Sciatic nerve (tissue), 2 donors: Measurements from ENCODE around the gene PFKP. TPM values are rescaled to one million over a fixed set of nuclear protein-coding genes. Genes with fewer than 3 reads are reported as not detected.
"Not testable (repeated sequence)": the region's sequence is repeated elsewhere in the genome, so short reads cannot be mapped to it uniquely, and the experiment has no call there.

Experiments
- ATAC-seq: fragments of 200-7000 bp; cut with Tn5 transposase; one replicate; pipeline ENCODE4 v1.9.1; 2020; ENCODE audit warnings: mild to moderate bottlenecking, moderate library complexity
- DNase-seq: peaks from one replicate; pipeline ENCODE4 v3.0.0-alpha.2; 2020; ENCODE audit warnings: low spot score
- intact Hi-C: fragments of 100-400 bp; cut with DNase I; formaldehyde crosslinking; loops from one replicate; pipeline ENCODE4 v1.14.2; 2022
- total RNA-seq: library from RNA; stranded (reverse); fragmentation: NEBNext Ultra II Directional; extraction: Animal tissue kit (Norgen Biotek cat#: 25700); gene quantifications from one replicate; pipeline ENCODE4 v1.2.1, GENCODE V29; 2021
- donor health status: DM: no; HTN: no; CAD: no.
- donor health status: DM: no; HTN: no; CAD: no.

PFKP gene
- total RNA-seq, 1 donor from 2014 or later = 41.3 TPM

- intact Hi-C loops = no loop called here
- DNase-seq = peak; percentile 55
- no peak for ATAC-seq
These were observed 23.8 kb downstream of the PFKP start for GRCh38 chr10:3090914-3091787.

- ATAC-seq (no peak), DNase-seq (no peak)
- intact Hi-C loops = no loop called here
These were observed 24.6 kb downstream of the PFKP start for GRCh38 chr10:3091921-3092320.

- DNase-seq = no peak
- no peak for ATAC-seq
- intact Hi-C loops = no loop called here
These were observed 26.6 kb downstream of the PFKP start for GRCh38 chr10:3093996-3094395.

GRCh38 chr10:3094609-3095036 lies 27.3 kb downstream of the PFKP start:
- DNase-seq (no peak), ATAC-seq (no peak)
- intact Hi-C loops = no loop called here

GRCh38 chr10:3095373-3096139 lies 28.2 kb downstream of the PFKP start:
- intact Hi-C loops = no loop called here
- DNase-seq = no peak
- ATAC-seq = peak; percentile 89

- intact Hi-C loops = no loop called here
- peak; percentile 9 for ATAC-seq
- DNase-seq = no peak
These were observed 28.8 kb downstream of the PFKP start for GRCh38 chr10:3096149-3096548.

- DNase-seq (no peak), ATAC-seq (no peak)
- intact Hi-C loops = no loop called here
These were observed 29.8 kb downstream of the PFKP start for GRCh38 chr10:3097160-3097559.

GRCh38 chr10:3098689-3099088 lies 31.3 kb downstream of the PFKP start:
- ATAC-seq (no peak), DNase-seq (no peak)
- intact Hi-C loops = no loop called here

GRCh38 chr10:3099291-3100092 lies 32.1 kb downstream of the PFKP start:
- ATAC-seq (no peak), DNase-seq (no peak)
- intact Hi-C loops = no loop called here

GRCh38 chr10:3100093-3100792 lies 32.9 kb downstream of the PFKP start:
- no peak for DNase-seq
- intact Hi-C loops = no loop called here
- no peak for ATAC-seq

GRCh38 chr10:3100856-3101640 lies 33.7 kb downstream of the PFKP start:
- ATAC-seq = no peak
- intact Hi-C loops = no loop called here
- DNase-seq = no peak

GRCh38 chr10:3102720-3103427 lies 35.5 kb downstream of the PFKP start:
- DNase-seq (no peak), ATAC-seq (no peak)
- intact Hi-C loops = no loop called here

- DNase-seq (no peak), ATAC-seq (no peak)
- intact Hi-C loops = no loop called here
These were observed 36.3 kb downstream of the PFKP start for GRCh38 chr10:3103646-3104045.

- DNase-seq (no peak), ATAC-seq (no peak)
- intact Hi-C loops = no loop called here
These were observed 37.0 kb downstream of the PFKP start for GRCh38 chr10:3104251-3104918.

GRCh38 chr10:3105166-3105565 lies 37.8 kb downstream of the PFKP start:
- no peak for ATAC-seq
- intact Hi-C loops = no loop called here
- no peak for DNase-seq

GRCh38 chr10:3105905-3106304 lies 38.6 kb downstream of the PFKP start:
- ATAC-seq = no peak
- intact Hi-C loops = no loop called here
- DNase-seq = no peak

GRCh38 chr10:3106328-3106727 lies 39.0 kb downstream of the PFKP start:
- DNase-seq, intact Hi-C loops, ATAC-seq: not testable (repeated sequence)
